Lower leg skin (tissue), 4 donors: ENCODE measurements around the gene HVCN1. TPM values are rescaled to one million over a fixed set of nuclear protein-coding genes. Genes with fewer than 3 reads are reported as not detected.

ENCODE experiments used
- DNase-seq, 2 donors: peaks; one replicate each; pipeline ENCODE4 v3.0.0-alpha.2; 2019; ENCODE audit warnings: low spot score in 2 of 2
- H3K4me3 ChIP-seq: fragments of 200-600 bp; sonication (generic); 2 replicates; pipeline ENCODE4 v1.5.1; 2017; ENCODE audit warnings: mild to moderate bottlenecking, low read depth; ENCODE audit not compliant: poor library complexity, severe bottlenecking
- CTCF ChIP-seq, 3 donors: fragments of 450-650 bp; IDR thresholded peaks; one replicate each; pipeline ENCODE4 v1.5.1; 2016; ENCODE audit warnings: antibody characterized with exemption in 3 of 3, mild to moderate bottlenecking in 3 of 3, moderate library complexity in 2 of 3
- POLR2A ChIP-seq, 2 donors: fragments of 450-650 bp; IDR thresholded peaks; one replicate each; pipeline ENCODE4 v1.6.1; 2016 to 2017; ENCODE audit warnings: antibody characterized with exemption in 2 of 2, mild to moderate bottlenecking in 1 of 2, moderate library complexity in 1 of 2
- WGBS, 2 donors: methylation state at CpG; one replicate each; pipeline ENCODE4 v1.1.5; 2018; 5-methylcytosine and 5-hydroxymethylcytosine counted together
- intact Hi-C: fragments of 100-400 bp; cut with DNase I; formaldehyde crosslinking; loops from one replicate; pipeline ENCODE4 v1.15.0; 2023; ENCODE audit warnings: low total_unique reads
- total RNA-seq, 4 donors: library from RNA; depleted of rRNA; stranded (reverse); fragments of >200 nt; gene quantifications; one replicate each; pipeline ENCODE4 v1.1.0, GENCODE V29; 2016

The HVCN1 gene
- total RNA-seq, 4 donors from 2014 or later: 2.2 to 3.5 (median 3.3) TPM

DNA sequence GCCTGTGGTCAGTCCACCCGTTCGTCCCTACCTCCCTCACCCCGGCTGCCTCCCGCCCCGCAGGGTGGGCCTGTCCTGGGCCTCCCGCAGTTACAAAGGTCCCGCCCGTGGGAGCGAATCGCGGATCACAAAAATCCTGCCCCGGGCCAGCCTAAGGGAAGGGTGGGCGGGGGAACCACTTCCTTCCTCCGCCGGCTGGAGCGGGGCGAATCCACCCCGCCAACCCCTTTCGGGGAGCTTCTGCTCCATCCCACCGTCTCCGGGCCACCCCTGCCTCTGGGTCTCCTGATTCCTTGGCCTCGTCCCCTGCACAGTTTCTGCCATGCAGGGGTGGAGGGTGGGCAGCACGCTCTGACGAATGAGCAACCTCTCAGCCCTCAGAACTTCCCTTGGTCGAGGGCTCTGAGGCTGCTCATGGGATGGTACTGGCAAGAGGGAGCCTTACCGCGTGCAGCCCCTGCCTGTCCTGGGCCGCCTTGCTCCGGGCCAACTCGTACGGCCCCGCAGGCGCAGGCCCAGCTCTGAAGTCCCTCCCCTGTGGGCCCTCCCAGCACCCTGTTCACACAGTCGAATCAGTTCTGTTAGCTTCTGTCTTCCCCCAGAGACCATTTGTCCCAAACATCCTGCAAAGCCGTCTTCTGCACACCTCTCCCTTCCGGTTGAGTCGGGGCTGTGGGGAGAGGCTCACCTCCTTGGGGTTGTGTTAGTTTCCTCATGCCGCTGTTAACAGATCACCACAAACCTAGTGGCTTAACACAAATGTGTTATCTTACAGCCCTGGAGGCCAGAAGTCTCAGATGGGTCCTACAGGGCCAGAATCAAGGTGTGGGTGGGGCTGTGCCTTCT, 589 bp upstream of the HVCN1 start:
- TF ChIP-seq POLR2A (IDR thresholded peaks at IDR 0.05) (no peak), CTCF (IDR thresholded peaks at IDR 0.05) (no peak)
- peak overlapping the region; percentile 3 for H3K4me3 ChIP-seq
- intact Hi-C loops: no loop called here
- 1 to 3% methylated on average over 24 to 28 of the region's 38 CpGs for WGBS, 2 donors
- peak; percentile 31 to 91 for DNase-seq

DNA sequence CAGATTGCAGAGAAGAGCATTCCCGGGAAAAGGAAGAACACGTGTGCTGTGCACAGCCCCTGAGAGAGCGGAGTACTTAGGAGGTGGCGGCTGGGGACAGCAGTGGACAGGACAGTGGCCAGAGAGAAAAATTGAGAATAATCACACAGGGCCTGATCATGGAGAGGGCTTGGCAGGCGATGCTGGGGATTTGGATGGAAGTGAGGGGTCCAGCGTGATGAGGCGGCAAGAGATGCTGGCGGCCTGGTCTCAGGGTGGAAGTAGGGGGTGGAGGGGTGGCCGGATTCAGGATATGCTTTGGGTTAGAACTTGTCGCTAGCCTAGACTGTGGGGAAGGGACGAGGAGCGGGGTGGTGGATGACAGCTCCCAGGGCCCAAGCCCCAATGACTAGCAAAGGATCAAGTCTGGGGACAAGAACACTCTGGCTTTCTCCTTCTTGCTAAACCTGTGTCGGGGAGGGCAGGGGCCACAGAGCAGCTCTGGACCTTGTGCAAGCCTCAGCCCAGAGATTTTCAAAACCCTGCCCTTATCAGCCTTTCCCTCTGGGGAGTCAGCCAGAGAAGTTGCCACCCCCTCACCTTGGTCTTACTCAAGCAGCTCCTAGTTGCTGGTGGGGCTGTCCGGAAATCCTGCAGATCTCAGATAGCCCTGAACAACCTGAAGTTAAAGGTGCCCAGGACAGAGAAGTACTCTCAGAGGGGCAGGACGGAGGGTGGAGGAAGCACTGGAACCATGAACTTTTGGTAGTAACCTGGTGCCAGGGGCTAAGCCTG, 1.3 kb downstream of the HVCN1 start:
- TF ChIP-seq POLR2A (IDR thresholded peaks at IDR 0.05): no peak
- no peak for TF ChIP-seq CTCF (IDR thresholded peaks at IDR 0.05)
- DNase-seq: no peak
- WGBS, 2 donors: 92 to 96% methylated on average over 15 of the region's 15 CpGs
- intact Hi-C loops: no loop called here
- no peak overlapping the region for H3K4me3 ChIP-seq

GRCh38 chr12:110686294-110686903, 2.5 kb downstream of the HVCN1 start:
- intact Hi-C loops: no loop called here
- TF ChIP-seq POLR2A (IDR thresholded peaks at IDR 0.05) (no peak), CTCF (IDR thresholded peaks at IDR 0.05) (no peak)
- H3K4me3 ChIP-seq: no peak overlapping the region
- DNase-seq: no peak
- 92 to 94% methylated on average over 3 of the region's 3 CpGs for WGBS, 2 donors

GRCh38 chr12:110684312-110684836, 4.5 kb downstream of the HVCN1 start:
- 73 to 81% methylated on average over 7 of the region's 7 CpGs for WGBS, 2 donors
- H3K4me3 ChIP-seq: no peak overlapping the region
- intact Hi-C loops: no loop called here
- no peak for DNase-seq
- TF ChIP-seq CTCF (IDR thresholded peaks at IDR 0.05) (no peak), POLR2A (IDR thresholded peaks at IDR 0.05) (no peak)

DNA sequence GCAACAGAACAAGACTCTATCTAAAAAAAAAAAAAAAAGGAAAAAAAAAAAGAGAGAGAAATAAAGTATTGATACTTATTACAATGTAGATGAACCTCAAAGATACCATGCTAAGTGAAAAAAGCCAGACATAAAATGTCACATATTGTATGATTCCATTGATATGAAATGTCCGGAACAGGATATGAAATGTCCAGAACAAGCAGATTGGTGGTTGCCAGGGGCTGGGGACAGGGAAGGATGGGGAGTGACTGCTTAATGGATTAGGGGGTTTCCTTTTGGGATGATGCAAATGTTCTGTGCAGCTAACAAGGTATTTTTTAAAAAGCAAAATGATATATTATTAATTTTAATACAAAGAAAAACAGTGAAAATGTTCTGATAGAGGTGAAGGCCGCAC, 5.0 kb downstream of the HVCN1 start:
- TF ChIP-seq POLR2A (IDR thresholded peaks at IDR 0.05): no peak
- no peak for TF ChIP-seq CTCF (IDR thresholded peaks at IDR 0.05)
- WGBS, 2 donors: 97 to 100% methylated on average over 2 of the region's 2 CpGs
- H3K4me3 ChIP-seq: no peak overlapping the region
- intact Hi-C loops: no loop called here
- no peak for DNase-seq
